Glomerular visceral epithelial cell (primary cell): ENCODE data around the gene NABP2.

ENCODE experiments used
- DNase-seq: peaks from one replicate; pipeline ENCODE4 v3.0.0-alpha.2; 2016; ENCODE audit errors: extremely low spot score

The NABP2 gene

DNA sequence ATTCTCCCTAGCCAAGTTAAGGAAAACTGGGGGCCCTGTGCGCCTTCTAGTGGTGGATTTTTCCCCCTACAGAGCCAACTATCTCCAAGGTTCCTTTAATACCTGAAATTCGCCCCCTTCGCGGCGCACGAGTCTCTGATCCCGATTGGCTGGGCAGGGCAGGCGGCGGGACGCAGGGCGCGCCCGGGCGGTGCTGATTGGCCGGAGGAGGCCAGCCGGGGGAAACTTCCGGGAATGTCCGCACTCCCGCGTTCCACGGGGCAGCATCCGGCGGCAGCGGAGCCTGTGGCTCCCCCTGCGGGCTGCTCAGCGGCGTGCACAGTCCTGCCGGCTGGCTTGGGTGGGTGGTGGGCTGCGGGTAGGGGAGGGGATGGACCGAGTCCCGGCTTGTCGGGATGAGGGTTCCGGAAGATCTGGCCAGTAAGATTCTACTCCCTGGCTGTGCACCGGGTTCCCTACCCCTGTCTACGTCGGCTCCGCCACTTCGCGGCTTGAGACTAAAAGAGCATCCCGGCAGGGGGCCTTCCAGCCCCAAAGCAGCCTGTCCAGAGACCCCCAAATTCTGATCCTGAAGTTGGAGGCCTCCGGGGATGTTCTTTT lies at the start of gene NABP2:
Gene NABP2 (plus strand): TSS at position 241 of the 600 bp plus-strand sequence. CDS start 515 bp downstream, outside the sequence.
- DNase-seq: peak; percentile 97

DNA sequence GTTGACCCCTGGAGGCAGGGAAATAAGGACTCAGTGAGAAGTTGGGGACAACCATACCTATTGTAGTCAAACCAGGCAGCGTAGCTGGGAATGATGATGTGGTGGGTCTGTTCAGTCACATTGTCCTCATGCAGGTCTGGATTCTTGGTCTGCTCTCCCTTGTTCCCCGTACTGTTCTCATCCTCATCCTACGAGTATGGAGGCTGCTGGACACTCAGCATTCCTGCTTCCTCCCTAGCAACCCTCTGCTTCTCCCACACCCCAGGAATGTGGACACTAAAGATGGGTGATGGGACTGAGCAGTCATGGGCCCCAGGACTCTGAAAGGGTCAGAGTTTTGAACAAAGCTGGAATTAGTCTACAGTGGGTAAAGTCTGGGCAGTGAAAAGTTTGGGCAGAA lies 45.8 kb upstream of the NABP2 start:
- DNase-seq: no peak

DNA sequence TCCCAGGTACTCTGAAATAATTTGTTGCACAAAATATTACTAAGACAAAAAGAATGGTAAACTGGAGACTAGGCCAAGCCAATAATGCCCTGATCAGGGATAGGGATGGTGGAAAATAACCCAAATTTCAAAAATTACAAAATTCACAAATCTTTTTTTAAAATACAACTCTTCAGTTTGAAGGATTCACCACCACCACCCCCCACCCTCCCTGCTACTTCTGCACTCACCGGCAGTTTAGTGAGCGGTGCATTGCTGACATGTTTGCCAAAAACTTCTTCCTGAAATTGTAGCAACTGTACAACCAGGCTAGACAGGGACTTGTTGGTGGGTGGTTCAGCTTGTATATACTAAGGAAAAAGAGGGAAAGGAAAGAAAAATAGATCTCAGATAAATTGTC lies 37.2 kb upstream of the NABP2 start:
- no peak for DNase-seq

DNA sequence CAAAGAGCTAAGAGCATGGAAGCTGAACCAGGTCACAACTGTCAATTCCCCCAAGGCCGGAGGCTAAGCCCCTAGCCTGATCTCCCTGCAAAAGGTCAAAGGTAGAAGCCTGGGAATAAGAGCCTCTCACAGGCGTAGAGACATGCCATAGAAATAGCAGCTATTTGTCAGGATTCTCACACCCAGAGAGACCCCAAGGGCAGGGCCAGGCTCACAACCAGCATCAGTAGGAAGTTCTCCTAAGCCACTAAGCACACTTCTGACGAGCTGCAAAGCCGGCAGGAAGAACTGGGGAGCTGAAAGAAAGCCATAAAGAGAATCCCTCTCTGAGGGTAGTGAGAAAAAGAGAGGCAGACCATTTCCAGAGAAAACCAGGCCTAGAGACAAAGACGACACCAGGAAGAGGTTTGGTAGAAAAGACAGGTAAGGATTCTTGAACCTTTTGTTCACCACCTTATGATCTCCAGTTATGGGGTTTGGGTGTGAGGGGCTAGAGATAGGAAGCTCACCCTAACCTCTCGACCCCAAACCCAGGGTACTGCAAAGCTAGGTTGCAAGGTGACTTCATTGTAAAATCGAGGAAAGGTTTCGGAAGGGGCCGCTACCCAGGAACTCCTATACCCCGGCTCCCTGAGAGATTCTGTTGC lies 35.9 kb upstream of the NABP2 start:
- DNase-seq: peak; percentile 7

DNA sequence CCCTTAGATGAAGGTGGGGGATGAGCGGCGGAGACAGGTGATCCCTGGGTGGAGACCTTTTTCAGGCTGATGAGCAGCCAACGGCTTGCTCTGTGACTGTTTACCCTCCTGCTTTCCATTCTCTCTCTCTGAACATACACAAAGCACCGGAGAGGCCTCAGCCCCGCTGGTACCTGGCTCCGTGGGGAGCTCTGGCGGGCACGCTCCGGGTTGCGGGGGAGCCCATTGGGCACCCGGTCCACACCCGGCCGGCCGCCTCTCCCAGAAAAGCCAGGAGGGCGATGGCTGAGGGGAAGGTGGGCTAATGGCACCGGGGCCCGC lies 35.4 kb upstream of the NABP2 start:
- peak; percentile 2 for DNase-seq

DNA sequence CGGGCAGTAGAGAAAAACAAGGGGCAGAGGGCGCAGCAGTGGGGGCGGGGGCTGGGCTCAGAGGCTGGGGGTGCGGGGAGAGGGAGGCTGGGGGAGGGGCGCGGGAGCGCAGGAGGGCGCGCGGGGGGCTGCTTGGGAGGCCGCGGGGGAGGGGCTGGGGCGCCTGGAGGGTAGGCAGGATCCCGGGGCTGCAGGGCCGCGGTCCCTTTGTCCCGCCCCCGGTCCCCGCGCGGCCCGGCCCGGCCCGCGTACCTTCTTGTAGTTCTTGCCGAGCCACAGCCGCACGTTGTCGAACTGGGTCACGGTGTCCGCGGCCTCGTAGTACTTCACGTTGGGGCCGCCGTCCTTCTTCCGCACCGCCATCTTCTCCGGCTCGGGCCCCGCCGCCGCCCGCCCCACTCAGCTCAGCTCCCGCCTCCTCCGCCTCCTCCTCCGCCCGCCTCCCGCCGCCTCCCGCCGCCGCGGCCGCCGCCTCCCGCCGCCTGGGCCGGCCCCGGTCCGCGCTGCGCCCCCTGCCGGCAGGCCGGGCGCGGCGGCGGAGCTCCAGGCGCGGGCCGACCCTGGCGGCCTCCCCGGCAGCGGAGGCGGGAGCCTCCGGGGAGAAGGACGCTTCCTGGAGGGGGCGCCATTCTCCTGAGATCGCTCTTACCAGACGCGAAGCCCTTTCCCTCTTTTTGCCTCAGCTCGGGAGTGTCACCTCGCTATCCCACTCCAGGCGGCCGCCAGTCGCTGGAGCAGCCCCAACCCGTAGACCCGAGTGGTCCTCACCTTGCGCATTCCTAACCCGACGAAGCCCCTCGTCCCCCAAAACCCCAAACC lies 34.8 kb upstream of the NABP2 start, which contains the start of gene SMARCC2:
Gene SMARCC2 (minus strand): TSS at position 385 of the 819 bp plus-strand sequence. CDS start 22 bp downstream, at position 363.
- peak; percentile 91 for DNase-seq

DNA sequence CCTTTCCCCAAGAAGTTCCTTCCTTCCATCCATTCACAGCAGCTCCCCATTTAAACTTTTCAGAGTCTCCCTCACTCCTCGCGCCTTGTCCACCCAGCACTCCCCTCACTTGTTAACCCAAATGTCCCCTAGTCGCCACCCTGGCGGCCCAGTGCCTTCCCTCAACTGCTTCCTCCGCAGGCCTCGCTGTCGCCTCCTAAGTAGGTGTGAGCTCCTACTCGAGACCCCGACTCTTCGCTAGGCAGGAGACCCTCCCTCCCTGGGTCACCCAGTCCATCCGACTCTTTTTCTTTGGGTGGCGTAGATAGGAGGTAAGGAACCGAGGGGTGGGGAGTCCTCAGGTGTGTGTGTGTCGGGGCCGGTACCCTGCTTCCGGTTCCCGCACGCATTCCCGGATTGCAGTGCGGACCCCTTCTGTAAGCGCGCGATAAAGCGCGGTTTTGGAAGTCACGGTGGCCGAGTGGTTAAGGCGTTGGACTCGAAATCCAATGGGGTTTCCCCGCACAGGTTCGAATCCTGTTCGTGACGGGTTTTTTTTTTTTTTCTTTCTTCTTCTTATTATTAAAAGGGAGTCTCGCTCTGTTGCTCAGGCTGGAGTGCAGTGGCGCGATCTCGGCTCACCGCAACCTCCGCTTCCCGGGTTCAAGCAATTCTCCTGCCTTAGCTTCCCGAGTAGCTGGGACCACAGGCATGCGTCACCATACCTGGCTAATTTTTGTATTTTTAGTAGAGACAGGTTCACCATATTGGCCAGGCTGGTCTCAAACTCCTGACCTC lies 34.0 kb upstream of the NABP2 start:
- DNase-seq: peak; percentile 89

DNA sequence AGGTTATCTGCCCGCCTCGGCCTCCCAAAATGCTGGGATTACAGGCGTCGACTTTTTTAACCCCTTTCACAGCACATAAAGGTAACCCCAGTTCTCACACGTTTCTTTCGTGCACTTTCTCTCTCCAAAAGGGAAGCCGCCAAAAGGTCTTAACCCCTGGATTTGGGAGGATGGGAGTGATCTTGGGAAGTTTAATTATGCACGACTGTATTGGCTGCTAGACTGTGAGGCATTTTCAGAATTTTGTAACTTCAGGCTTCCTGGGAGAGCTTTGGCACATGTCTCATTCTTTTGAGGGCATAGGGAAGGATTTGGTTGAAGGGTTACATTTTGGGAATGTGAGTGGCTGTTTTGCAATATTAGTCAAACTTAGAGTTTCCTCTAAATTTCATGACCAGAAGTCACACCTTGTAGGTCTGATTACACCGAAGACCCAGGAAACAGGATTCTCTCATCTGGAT lies 33.4 kb upstream of the NABP2 start:
- no peak for DNase-seq

DNA sequence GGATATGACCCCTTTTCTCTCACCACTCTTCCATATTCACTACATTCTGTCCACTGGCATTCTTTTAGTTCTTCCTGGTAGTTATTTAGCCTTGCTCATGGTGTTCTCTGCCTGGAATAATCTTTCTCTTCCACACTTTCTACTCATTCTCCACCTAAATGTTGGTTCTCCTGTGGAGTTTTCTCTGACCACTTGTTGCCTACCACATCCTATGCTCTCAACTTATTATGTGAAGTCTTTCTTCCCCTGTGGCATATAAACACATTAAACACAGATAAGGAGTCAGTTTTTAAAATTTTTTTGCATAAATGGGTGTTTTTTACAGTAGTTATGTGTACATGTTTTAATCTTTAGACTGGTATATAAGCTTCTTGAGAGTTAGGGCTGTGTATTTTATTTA lies 31.6 kb upstream of the NABP2 start:
- DNase-seq: no peak

DNA sequence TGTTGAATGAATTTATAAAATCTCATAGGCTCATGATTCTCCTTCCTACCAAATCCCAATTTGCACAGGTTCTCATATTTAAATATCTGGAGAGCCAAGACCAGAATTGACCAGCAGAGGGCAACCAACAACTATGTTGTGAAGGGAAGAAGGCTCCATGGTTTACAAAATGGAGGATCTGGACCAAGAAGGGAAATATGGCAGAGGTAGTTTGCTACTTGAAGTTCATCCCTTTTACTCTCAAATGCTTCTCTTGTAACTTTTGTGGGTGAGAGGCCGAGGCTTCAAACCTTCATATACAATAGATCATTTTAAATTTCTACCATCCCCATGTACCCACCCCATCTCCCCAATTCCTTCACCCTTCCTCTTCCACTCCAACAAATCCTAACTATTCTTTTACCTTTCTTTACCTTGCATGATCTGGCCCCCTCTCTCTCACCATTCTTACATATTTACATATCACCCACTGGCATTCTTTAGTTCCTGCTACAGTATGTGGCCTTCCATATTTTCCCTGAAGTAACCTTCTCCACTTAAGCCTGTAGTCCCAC lies 31.0 kb upstream of the NABP2 start:
- peak; percentile 75 for DNase-seq

DNA sequence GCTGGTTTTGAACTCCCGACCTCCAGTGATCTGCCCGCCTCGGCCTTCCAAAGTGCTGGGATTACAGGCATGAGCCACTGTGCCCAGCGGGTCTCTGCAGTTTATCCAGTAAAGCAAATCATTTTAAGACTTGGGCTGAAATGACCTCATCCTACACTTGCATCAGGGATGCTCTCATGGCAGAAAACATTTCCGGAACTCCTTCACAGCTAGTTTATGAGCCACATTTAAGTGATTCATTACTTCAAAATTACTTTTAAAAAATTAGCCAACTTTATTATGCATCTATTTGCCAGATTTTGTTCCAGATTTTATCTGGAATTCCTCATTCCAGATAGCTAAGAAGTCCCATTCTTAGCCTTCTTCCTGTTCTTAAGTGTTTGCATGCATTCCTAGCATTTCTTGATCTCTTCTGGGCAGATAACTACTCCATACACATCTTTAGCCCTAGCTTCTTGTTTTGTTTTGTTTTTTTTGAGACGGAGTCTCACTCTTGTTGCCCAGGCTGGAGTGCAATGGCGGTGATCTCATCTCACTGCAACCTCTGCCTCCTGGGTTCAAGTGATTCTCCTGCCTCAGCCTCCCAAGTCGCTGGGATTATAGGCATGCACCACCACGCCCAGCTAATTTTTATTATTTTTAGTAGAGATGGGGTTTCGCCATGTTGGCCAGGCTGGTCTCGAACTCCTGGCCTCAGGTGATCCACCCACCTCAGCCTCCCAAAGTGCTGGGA lies 27.2 kb upstream of the NABP2 start:
- peak; percentile 35 for DNase-seq

DNA sequence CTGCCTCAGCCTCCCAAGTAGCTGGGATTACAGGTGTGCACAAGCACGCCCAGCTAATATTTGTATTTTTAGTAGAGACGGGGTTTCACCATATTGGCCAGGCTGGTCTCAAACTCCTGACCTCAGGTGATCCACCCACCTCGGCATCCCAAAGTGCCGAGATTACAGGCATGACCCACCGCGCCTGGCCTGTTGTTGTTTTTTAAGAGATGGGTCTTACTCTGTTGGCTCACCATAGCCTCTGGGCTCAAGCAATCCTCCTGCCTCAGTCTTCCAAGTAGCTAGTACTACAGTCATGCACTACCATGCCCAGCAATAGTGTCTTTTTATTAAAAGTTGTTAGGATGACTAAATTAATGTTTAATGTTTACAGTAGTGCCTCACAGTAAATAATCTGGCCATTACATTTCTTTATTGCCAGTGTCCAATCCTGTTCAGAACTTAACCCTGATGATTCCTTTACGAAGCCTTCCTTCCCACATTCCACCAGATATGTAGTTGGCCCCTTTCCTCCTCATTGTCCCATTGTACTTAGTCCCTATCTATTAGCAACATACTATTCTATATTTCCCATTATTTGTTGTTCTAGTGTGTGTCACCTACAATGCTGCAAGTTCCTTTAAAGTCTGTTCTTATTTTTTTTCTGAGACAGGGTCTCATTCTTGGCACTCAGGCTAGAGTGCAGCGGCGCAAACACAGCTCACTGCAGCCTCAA lies 26.1 kb upstream of the NABP2 start:
- no peak for DNase-seq

DNA sequence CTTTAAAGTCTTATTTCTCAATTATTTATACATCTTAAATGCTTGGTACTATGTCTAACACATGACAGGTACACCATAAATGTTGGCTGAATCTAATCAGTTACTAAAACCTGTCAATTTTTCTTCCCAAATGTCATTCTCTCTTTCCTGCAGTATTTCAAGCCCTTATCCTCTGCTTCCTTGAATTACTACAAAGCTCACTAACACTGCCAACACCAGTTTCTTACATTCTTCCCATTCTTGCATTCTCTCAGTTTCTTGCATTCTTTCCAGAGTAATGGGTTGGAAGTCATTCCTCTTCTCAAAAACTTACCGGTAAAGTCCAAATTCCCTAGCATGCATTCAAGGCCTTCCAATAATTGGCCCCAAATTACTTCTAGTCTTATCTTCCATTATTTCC lies 25.3 kb upstream of the NABP2 start:
- no peak for DNase-seq

DNA sequence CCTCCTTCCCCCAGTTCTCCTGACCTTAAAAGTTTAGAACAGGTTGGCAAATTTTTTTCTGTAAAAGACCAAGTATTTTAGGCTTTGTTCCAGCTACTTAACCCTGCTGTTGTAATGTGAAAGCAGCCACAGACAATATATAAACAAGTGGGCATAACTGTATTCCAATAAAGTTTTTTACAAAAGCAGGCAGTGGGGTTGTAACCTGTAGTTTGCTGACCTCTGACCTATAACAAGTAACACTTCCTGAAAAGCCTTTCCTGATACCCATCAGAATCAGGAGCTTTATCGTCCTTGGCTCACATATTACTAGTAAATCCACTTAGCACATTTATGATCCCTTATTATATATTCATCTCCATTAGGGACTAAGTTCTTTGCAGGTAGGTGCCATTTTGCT lies 21.8 kb upstream of the NABP2 start:
- DNase-seq: no peak

DNA sequence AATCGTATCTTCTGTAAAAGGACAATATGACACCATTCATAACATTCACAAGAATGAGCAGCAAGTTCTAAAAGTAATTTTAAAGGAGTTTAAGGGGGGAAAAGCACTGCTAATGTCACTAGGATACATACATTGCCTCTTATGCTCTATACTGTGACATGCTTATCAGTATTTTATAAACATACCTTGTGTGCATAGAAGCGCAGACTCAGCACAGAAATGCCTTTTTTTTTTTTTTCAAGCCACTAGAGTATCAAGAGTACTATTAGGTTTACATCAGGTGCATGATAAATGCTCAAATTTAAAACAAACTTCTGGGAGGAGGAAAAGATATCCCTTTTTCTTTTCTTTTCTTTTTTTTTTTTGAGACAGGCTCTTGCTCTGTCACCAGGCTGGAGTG lies 21.3 kb upstream of the NABP2 start:
- no peak for DNase-seq

DNA sequence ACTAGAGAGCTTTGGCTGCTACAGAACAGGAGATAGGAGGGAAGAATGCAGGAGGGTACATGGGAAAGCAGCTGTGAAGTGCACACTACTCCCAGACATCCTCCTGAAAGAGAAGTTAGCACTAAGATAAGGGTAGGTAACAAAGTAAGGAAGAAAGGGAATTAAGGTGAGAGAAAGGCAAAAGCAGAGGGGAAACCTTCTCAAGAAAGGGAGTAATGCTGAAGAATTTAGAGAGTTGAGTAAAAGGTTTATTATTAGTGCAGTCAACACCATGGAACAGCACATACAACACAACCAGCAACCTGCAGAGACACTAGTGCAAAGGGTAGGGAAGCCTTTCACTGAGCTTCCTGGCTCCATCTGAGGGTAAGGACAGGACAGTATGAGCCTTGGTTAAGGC lies 19.9 kb upstream of the NABP2 start:
- no peak for DNase-seq

DNA sequence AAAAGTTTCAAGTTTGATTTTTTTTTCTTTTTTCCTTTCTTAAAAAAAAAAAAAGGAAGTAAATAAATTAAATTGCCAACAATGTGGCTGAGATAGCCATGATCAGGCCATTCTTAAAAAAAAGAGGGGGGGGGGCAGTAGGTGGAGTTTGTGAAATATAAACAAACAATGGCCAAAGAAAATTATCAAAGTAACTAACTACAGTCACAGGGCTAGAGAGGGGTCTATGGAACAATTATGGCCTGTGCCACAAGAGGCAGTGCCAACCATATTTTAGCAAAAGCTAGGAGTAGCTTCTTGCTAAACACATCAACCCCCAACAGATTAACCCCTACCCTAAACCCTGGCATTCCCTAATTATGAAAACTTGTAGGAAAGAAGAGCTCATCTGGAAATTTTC lies 18.7 kb upstream of the NABP2 start:
- no peak for DNase-seq

DNA sequence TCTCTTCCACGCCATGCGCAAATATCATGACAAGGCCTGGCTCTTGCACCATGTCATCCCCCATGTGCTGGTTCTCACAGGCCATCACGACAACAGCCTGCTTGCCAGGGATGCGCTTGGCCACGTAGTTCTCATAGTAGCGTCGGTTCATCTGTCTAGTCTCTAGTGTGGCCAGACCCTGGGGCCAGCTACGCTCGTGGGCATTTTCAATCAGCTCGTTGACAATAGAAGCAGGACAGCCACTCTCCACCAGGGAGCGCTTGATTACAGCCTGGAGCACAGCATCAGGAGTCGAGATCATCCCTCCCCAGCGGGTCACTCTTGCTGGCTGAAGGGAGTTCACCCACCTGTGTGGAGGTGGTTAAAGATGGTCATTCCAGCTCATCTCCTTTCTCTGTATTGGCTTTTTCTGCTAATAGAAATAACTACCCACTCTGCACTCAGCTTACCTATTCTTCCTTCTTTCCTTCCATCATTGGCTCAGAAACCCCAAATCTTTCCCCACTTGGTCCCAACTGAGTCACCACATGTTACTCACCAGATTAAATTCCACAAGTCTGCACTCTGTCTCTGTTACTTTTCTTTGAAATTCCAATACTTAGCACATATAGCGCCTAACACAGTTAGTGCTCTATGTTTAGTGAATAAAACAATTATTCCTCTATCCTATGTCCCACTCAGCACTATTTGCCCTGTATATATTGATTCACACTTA lies 17.5 kb upstream of the NABP2 start:
- peak; percentile 47 for DNase-seq

DNA sequence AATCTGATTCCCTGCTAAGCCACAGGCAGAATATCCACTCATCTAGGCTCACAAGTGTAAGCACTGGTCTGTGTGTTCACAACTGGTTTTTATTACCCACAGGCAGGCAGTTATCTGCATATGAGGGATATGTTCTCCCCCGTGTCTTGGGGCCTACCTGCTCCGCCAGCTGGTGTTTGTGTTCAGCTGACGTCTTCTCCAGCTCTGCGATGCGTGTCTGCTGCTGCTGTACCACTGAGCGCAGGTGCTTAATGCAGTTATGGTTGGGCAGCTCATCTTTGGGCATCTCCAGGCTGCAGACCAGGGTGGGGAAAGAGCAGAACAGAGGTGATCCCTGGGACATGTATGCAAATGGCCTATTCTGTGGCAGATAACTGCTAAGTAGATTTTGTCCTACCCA lies 16.1 kb upstream of the NABP2 start:
- no peak for DNase-seq

DNA sequence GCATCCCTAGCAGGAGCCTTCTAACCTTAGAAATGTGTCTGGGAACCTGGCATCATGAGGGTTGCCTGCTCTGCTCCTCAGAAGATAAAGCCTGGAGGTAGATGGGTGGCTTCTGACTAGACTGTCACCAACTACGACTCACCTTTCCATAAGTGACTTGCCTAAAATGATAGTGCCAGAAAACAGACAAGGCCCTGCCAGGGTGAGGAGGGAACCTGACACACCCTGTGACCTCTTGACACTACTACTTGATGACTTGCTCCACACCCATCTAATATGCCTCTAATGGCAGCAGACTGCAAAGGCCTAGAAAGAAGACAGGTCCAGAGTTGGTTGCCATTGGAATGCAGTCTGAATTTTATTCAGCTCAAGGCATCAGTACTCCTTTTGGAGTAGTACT lies 11.8 kb upstream of the NABP2 start:
- DNase-seq: no peak
